ENCODE measurements around the gene REC114.
"Not testable (repeated sequence)": the region's sequence is repeated elsewhere in the genome, so short reads cannot be mapped to it uniquely, and the experiment has no call there.

Gene REC114

DNA sequence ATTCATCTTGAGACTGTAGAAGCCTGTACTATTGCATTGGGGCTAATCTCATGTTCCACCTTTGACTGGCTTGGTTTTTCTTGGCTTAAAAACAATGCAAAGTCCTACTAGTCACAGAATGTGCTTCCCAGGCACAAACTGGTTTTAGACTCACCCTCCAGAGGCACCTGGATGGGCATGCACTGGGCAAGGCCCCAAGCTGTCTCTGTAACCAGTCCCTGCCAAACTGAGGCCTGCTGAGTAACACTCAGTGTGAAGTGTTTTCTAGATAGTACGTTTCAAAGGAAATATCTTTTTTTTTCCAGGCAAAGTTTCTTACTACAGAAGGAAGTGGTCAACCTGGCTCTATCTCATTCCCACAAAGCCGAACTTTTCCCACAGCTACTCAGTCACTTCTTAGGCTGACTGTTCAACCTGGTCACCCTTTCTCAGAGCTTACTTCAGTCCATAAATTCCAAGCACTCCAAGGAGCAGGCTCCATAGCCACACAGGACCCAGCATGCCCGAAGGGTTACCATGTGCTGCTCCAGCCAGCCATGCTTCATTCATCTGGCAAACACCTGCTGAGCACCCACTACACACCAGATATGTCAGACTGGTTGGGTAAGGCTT lies 132.8 kb downstream of the REC114 start:
- TF ChIP-seq, protein P1, sequence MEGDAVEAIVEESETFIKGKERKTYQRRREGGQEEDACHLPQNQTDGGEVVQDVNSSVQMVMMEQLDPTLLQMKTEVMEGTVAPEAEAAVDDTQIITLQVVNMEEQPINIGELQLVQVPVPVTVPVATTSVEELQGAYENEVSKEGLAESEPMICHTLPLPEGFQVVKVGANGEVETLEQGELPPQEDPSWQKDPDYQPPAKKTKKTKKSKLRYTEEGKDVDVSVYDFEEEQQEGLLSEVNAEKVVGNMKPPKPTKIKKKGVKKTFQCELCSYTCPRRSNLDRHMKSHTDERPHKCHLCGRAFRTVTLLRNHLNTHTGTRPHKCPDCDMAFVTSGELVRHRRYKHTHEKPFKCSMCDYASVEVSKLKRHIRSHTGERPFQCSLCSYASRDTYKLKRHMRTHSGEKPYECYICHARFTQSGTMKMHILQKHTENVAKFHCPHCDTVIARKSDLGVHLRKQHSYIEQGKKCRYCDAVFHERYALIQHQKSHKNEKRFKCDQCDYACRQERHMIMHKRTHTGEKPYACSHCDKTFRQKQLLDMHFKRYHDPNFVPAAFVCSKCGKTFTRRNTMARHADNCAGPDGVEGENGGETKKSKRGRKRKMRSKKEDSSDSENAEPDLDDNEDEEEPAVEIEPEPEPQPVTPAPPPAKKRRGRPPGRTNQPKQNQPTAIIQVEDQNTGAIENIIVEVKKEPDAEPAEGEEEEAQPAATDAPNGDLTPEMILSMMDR (IDR thresholded peaks at IDR 0.05; ENCODE audit: low read depth, low read length, missing control alignments) = no peak
- H3K27ac ChIP-seq = no peak overlapping the region
- no peak for DNase-seq

DNA sequence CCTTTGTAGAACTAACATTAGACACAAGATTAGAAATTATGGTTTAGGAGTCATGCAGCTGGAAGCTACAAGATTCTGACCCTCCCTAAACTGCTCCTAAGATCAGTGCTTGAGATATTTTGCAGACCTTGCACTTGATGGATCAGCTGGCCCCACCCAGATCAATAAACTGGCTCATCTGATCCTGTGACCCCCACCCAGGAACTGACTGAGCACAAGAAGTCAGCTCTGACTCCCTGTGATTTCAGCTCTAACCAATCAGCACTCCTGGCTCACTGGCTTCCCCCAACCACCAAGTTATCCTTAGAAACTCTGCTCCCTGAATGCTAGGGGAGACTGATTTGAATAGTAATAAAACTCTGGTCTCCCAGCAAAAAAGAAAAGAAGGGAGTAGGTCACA lies 134.6 kb downstream of the REC114 start:
- not testable (repeated sequence) for H3K27ac ChIP-seq

More for the DNA sequence above, 132.8 kb downstream of the REC114 start:
- in situ Hi-C loops (cut with HindIII; ENCODE audit: low pct_ligation_motif_present, low sequenced_read_pairs) = no loop called here
- peaks cover 16% of the 10 kb centered on the region for H3K36me3 ChIP-seq (replicated peaks)
- no peak overlapping the region for H3K4me3 ChIP-seq (ENCODE audit: low read depth, low read length)
- H3K27me3 ChIP-seq (replicated peaks) = no peaks in the 10 kb centered on the region

DNA sequence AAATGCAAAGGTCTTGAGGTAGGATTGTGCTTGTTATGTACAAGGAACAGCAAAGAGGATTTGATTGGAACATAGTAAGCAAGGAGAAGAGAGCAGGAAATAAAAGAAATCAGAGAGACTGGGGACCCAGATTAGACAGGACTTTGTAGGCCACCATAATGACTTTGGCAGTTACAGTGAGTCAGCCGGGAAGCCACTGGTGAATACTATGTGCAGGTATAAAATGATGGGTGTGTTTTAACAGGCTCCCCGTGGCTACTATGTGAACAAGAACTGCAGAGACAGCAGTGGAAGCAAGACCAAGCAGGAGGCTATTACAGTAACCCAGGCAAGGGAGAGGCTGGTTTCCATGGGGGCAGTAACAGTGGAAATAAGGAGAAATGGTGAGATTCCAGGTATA lies 135.1 kb downstream of the REC114 start:
- no peak overlapping the region for H3K4me3 ChIP-seq (ENCODE audit: low read depth, low read length)
- no peak for DNase-seq
- H3K27me3 ChIP-seq (replicated peaks) = no peaks in the 10 kb centered on the region
- TF ChIP-seq, protein P1 (IDR thresholded peaks at IDR 0.05; ENCODE audit: low read depth, low read length, missing control alignments) = no peak
- no peak overlapping the region for H3K27ac ChIP-seq
- in situ Hi-C loops (cut with HindIII; ENCODE audit: low pct_ligation_motif_present, low sequenced_read_pairs) = no loop called here
- H3K36me3 ChIP-seq (replicated peaks) = peaks cover 19% of the 10 kb centered on the region

More for the DNA sequence above, 134.6 kb downstream of the REC114 start:
- H3K4me3 ChIP-seq (ENCODE audit: low read depth, low read length); DNase-seq; in situ Hi-C loops (cut with HindIII; ENCODE audit: low pct_ligation_motif_present, low sequenced_read_pairs); H3K27me3 ChIP-seq (replicated peaks): not testable (repeated sequence)
- H3K36me3 ChIP-seq (replicated peaks) = peaks cover 19% of the 10 kb centered on the region

DNA sequence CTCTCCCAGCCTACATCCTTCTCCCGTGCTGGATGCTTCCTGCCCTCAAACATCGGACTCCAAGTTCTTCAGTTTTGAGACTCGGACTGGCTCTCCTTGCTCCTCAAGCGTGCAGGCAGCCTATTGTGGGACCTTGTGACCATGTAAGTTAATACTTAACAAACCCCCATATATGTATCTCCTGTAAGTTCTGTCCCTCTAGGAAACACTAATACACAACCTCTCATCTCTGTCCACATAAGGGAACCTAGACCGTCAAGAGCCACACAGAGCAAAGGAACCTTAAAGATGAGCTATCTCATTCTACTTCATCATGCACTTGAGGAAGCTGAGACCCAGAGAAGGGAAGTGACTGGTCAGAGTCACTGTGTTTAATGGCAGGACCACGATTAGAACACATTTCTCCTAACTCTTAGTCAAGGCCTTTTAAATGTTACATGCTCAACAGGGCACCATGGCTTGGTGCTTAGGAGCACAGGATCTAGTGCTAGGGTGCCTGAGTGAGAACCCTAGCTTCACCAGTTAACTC lies 140.0 kb downstream of the REC114 start:
- no peaks in the 10 kb centered on the region for H3K27me3 ChIP-seq (replicated peaks)
- H3K36me3 ChIP-seq (replicated peaks) = peaks cover 37% of the 10 kb centered on the region
- TF ChIP-seq, protein P1 (IDR thresholded peaks at IDR 0.05; ENCODE audit: low read depth, low read length, missing control alignments) = no peak
- in situ Hi-C loops (cut with HindIII; ENCODE audit: low pct_ligation_motif_present, low sequenced_read_pairs) = no loop called here
- no peak overlapping the region for H3K27ac ChIP-seq
- no peak for DNase-seq
- H3K4me3 ChIP-seq (ENCODE audit: low read depth, low read length) = no peak overlapping the region

DNA sequence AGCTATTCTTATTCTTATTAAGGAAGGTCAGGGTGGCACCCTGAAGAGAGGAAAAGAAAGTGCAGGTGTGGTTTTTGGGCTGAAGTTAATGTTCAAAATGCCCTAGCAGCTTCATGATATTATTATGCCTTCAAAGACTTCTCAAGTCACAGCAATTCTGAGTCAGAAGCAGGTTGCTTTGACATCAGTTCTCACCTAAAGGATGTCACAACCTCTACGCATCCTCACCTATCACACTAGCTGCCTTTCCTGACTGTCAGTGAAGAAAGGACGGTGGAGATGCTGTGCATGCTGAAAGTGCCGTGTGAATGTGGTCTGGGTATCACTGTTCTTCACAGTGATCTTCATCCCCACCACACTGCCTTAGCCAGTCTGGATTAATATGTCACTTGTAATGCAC lies 140.6 kb downstream of the REC114 start:
- H3K36me3 ChIP-seq (replicated peaks) = peaks cover 38% of the 10 kb centered on the region
- H3K27me3 ChIP-seq (replicated peaks) = no peaks in the 10 kb centered on the region
- in situ Hi-C loops (cut with HindIII; ENCODE audit: low pct_ligation_motif_present, low sequenced_read_pairs) = no loop called here
- DNase-seq = no peak
- no peak overlapping the region for H3K4me3 ChIP-seq (ENCODE audit: low read depth, low read length)
- TF ChIP-seq, protein P1 (IDR thresholded peaks at IDR 0.05; ENCODE audit: low read depth, low read length, missing control alignments) = no peak
- no peak overlapping the region for H3K27ac ChIP-seq

DNA sequence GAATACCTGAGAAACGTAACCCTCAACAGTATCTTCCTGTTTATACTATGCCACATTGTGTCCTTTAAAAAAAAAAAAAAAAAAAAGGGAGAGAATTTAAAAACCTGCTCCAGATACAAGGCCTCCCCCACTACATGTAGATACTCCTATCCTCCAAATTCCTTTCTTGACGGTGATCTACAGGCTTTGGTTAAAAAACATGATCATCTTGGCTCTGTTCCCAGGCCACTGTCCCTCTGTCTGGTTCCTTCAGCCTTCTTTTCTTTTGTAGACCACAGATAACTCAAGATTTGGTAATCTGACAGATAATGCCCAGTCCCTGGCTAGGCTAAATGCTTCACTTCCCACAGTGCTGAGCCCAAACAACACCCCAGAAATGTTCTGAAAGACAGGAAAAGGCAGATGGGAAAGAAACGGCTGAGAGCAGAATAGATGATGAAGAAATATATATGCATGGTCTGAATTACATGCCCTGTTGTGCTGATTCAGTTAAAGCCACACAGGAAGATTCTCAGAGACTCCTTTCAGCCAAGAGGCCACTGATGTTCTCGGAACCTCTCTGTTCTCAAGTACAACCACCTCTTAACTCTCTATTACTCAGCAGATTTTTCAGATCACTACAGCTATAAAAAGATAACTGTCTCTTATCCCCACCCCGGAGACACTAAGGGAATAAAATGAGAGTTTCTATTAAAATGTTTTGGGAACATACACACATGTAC lies 141.9 kb downstream of the REC114 start:
- no peaks in the 10 kb centered on the region for H3K27me3 ChIP-seq (replicated peaks)
- TF ChIP-seq, protein P1 (IDR thresholded peaks at IDR 0.05; ENCODE audit: low read depth, low read length, missing control alignments) = no peak
- H3K27ac ChIP-seq = no peak overlapping the region
- no peak for DNase-seq
- H3K36me3 ChIP-seq (replicated peaks) = peaks cover 47% of the 10 kb centered on the region
- no peak overlapping the region for H3K4me3 ChIP-seq (ENCODE audit: low read depth, low read length)
- in situ Hi-C loops (cut with HindIII; ENCODE audit: low pct_ligation_motif_present, low sequenced_read_pairs) = no loop called here
